Measurements from ENCODE around the gene SLC26A9. TPM values are rescaled to one million over a fixed set of nuclear protein-coding genes. Genes with fewer than 3 reads are reported as not detected.

Gene SLC26A9
- total RNA-seq, 2 donors from 2014 or later: 1.1 TPM; not detected in 1

GRCh38 chr1:205972491-205973168 lies 29.4 kb upstream of the SLC26A9 start:
- no peak for ATAC-seq (ENCODE audit: insufficient number of reproducible peaks, low FRiP score, low read depth)
- H3K4me3 ChIP-seq: no peak overlapping the region
- H3K36me3 ChIP-seq: no peaks in the 10 kb centered on the region
- TF ChIP-seq, protein P1, sequence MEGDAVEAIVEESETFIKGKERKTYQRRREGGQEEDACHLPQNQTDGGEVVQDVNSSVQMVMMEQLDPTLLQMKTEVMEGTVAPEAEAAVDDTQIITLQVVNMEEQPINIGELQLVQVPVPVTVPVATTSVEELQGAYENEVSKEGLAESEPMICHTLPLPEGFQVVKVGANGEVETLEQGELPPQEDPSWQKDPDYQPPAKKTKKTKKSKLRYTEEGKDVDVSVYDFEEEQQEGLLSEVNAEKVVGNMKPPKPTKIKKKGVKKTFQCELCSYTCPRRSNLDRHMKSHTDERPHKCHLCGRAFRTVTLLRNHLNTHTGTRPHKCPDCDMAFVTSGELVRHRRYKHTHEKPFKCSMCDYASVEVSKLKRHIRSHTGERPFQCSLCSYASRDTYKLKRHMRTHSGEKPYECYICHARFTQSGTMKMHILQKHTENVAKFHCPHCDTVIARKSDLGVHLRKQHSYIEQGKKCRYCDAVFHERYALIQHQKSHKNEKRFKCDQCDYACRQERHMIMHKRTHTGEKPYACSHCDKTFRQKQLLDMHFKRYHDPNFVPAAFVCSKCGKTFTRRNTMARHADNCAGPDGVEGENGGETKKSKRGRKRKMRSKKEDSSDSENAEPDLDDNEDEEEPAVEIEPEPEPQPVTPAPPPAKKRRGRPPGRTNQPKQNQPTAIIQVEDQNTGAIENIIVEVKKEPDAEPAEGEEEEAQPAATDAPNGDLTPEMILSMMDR (IDR thresholded peaks at IDR 0.05): no peak
- peaks cover 0 to 7% of the 10 kb centered on the region in 2 donors for H3K4me1 ChIP-seq (ENCODE audit: control insufficient read depth in 1 of 2, low read depth in 2 of 2)
- no peaks in the 10 kb centered on the region for H3K27me3 ChIP-seq (replicated peaks; ENCODE audit: insufficient read depth)
- H3K27ac ChIP-seq: no peak overlapping the region
- no peak for DNase-seq (ENCODE audit: low spot score)
- no peaks in the 10 kb centered on the region for H3K9me3 ChIP-seq

- Histone ChIP-seq H3K36me3 (no peaks in the 10 kb centered on the region), H3K27ac (no peak overlapping the region), H3K27me3 (replicated peaks; ENCODE audit: insufficient read depth) (no peaks in the 10 kb centered on the region), H3K9me3 (no peaks in the 10 kb centered on the region), H3K4me1 (ENCODE audit: control insufficient read depth in 1 of 2, low read depth in 2 of 2) (peaks cover 0 to 5% of the 10 kb centered on the region in 2 donors), H3K4me3 (no peak overlapping the region)
- TF ChIP-seq, protein P1 (IDR thresholded peaks at IDR 0.05): no peak
- DNase-seq (ENCODE audit: low spot score) (no peak), ATAC-seq (ENCODE audit: insufficient number of reproducible peaks, low FRiP score, low read depth) (no peak)
Measured at GRCh38 chr1:205972081-205972480, 28.8 kb upstream of the SLC26A9 start.

DNA sequence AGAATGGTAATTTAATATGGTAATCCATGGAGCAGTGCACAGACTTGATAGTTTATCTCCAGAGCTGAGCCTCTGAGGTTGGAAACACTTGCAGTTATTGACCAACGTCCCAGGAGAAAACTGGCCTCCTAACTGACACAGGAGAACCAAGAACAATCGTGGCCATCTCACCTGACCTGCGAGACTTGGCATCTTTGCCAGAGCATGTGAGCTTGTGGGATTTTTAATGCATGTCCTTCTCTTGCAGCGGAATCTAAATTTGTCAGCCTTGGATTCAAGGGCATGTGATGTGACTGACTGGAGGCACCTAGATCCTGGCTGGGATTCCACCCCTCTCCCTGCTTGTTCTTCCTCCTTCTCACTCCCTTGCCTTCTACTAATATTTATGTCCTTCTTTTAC lies 27.8 kb upstream of the SLC26A9 start:
- ATAC-seq (ENCODE audit: insufficient number of reproducible peaks, low FRiP score, low read depth) (no peak), DNase-seq (ENCODE audit: low spot score) (no peak)
- Histone ChIP-seq H3K27ac (no peak overlapping the region), H3K27me3 (replicated peaks; ENCODE audit: insufficient read depth) (no peaks in the 10 kb centered on the region), H3K4me3 (no peak overlapping the region), H3K9me3 (no peaks in the 10 kb centered on the region), H3K36me3 (no peaks in the 10 kb centered on the region), H3K4me1 (ENCODE audit: control insufficient read depth in 1 of 2, low read depth in 2 of 2) (no peaks in the 10 kb centered on the region)
- TF ChIP-seq, protein P1 (IDR thresholded peaks at IDR 0.05): no peak

- Histone ChIP-seq H3K4me3 (no peak overlapping the region), H3K36me3 (no peaks in the 10 kb centered on the region), H3K27me3 (replicated peaks; ENCODE audit: insufficient read depth) (no peaks in the 10 kb centered on the region), H3K4me1 (ENCODE audit: control insufficient read depth in 1 of 2, low read depth in 2 of 2) (no peaks in the 10 kb centered on the region), H3K9me3 (no peaks in the 10 kb centered on the region), H3K27ac (no peak overlapping the region)
- TF ChIP-seq, protein P1 (IDR thresholded peaks at IDR 0.05): no peak
- ATAC-seq (ENCODE audit: insufficient number of reproducible peaks, low FRiP score, low read depth): no peak
- DNase-seq (ENCODE audit: low spot score): no peak
Measured at GRCh38 chr1:205970486-205970885, 27.2 kb upstream of the SLC26A9 start.

DNA sequence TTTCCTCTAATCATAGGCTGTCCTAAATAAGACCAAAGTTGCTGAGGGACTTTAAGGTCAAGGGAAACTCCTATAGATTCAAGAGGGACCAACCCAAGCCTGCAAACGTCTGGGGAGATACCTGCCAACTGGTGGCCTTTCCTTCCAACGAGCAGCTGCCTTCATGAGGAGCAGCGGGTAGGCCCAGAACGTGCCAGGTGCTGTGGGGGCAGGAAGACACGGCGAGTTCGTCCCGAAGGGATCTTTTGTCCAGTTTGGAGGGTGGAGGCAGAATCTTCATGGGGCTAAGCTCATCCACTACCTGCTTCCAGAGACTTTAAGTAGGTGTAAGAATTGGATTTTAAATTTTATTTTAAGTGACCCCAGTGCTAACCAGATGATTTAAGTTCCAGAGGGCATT lies 26.0 kb upstream of the SLC26A9 start:
- TF ChIP-seq, protein P1 (IDR thresholded peaks at IDR 0.05): no peak
- ATAC-seq (ENCODE audit: insufficient number of reproducible peaks, low FRiP score, low read depth) (no peak), DNase-seq (ENCODE audit: low spot score) (no peak)
- Histone ChIP-seq H3K4me1 (ENCODE audit: control insufficient read depth in 1 of 2, low read depth in 2 of 2) (no peaks in the 10 kb centered on the region), H3K27ac (no peak overlapping the region), H3K4me3 (no peak overlapping the region), H3K27me3 (replicated peaks; ENCODE audit: insufficient read depth) (no peaks in the 10 kb centered on the region), H3K36me3 (no peaks in the 10 kb centered on the region), H3K9me3 (no peaks in the 10 kb centered on the region)

All from thoracic aorta (tissue), 2 donors.